Glomerular visceral epithelial cell (primary cell): Measurements from ENCODE around the gene LRP11.
"Not testable (repeated sequence)": the region's sequence is repeated elsewhere in the genome, so short reads cannot be mapped to it uniquely, and the experiment has no call there.

Source experiments
- DNase-seq: peaks from one replicate; pipeline ENCODE4 v3.0.0-alpha.2; 2016; ENCODE audit errors: extremely low spot score

LRP11 gene

GRCh38 chr6:149897855-149898744 lies 33.9 kb upstream of the LRP11 start, which contains the start of gene RAET1E:
Gene RAET1E (minus strand): TSS chr6:149898113. CDS start chr6:149890901, 7,212 bp downstream.
- DNase-seq = no peak

GRCh38 chr6:149897015-149897697 lies 33.0 kb upstream of the LRP11 start:
- DNase-seq = peak; percentile 68

- no peak for DNase-seq
Measured at GRCh38 chr6:149896491-149896890, 32.3 kb upstream of the LRP11 start.

GRCh38 chr6:149895833-149896271 lies 31.7 kb upstream of the LRP11 start:
- peak; percentile 71 for DNase-seq

GRCh38 chr6:149895048-149895590 lies 31.0 kb upstream of the LRP11 start:
- DNase-seq = no peak

DNA sequence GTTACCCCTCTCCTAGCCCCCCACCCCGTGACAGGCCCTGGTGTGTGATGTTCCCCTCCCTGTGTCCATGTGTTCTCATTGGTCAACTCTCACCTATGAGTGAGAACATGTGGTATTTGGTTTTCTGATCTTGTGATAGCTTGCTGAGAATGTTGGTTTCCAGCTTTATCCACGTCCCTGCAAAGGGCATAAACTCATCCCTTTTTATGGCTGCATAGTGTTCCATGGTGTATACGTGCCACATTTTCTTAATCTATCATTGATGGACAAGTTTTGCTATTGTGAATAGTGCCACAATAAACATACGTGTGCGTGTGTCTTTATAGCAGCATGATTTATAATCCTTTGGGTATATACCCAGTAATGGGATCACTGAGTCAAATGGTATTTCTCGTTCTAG lies 27.7 kb upstream of the LRP11 start:
- not testable (repeated sequence) for DNase-seq

DNA sequence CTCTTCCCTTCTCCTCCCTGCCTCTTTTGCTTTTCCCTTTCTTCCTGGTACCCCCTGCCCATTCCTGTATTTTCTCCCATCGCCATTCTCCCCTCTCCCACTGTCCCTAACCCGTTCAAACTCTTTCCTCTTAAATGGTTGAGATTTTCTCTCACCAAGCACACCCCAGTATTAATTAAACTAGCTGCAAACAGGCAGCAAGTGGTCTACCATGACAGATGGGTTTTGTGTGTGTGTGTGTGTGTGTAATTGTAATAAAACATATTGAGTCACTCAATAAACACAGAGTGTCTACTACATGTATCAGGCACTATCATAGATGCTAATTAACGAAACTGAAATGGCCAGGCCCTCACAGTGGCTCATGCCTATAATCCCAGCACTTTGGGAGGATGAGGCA lies 27.1 kb upstream of the LRP11 start:
- DNase-seq = no peak

GRCh38 chr6:149890629-149891045 lies 26.5 kb upstream of the LRP11 start:
- DNase-seq = no peak

- DNase-seq = no peak
Measured at GRCh38 chr6:149889326-149889725, 25.2 kb upstream of the LRP11 start.

DNA sequence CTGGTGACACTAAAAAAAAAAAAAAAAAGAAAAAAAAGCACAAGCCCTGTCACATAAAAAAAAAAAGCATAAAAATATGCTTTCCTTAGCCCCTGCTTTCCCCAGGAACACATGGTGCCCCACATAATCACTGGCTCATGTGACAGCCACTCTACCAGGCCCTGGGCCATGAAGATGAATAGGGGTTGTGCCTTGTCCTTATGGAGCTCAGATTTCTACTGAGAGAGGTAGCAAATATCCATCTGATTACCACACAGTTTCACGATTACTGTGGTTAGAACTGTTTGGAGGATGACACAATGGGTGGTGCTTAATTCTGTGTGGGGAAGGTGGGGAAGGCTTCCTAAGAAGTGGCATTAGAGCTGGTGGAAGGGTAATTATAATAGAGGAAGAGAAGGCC lies 24.5 kb upstream of the LRP11 start:
- DNase-seq = no peak

GRCh38 chr6:149888093-149888492 lies 23.9 kb upstream of the LRP11 start:
- no peak for DNase-seq

GRCh38 chr6:149887343-149887742 lies 23.2 kb upstream of the LRP11 start:
- no peak for DNase-seq

DNA sequence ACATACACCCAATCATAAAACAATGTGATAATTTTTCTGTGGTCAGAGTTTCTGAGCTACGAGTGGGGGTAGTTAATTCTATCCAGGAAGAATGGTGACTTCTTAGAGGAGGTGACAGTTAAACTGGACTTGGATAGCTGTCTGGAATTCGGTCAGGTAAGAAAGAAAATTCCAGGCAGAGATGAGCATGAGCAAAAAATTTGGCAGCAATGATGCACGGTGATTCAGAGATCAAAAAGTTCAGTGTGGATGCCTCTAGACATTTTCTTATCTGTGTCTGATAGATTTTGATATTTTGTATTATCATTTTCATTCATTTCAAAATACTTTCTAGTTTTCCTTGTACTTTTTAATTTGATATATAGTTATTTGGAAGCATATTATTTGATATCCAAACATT lies 21.7 kb upstream of the LRP11 start:
- DNase-seq = no peak

- no peak for DNase-seq
Measured at GRCh38 chr6:149884617-149885016, 20.5 kb upstream of the LRP11 start.

DNA sequence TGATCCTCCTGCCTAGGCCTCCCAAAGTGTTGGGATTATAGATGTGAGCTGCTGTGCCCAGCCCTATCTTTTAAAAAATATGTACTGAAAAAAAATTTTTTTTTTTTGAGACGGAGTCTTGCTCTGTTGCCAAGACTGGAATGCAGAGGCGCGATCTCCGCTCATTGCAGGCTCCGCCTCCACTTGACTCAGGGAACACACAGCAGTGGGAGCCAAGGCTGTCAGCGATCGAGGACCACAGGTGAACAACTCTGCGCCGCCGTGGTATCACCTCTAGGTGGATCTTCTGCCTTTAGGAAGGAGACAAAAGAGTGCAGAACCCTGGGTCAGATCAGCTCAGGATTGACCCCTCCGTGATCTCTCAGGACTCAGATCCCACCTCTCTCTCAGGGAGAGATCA lies 20.1 kb upstream of the LRP11 start:
- no peak for DNase-seq

DNA sequence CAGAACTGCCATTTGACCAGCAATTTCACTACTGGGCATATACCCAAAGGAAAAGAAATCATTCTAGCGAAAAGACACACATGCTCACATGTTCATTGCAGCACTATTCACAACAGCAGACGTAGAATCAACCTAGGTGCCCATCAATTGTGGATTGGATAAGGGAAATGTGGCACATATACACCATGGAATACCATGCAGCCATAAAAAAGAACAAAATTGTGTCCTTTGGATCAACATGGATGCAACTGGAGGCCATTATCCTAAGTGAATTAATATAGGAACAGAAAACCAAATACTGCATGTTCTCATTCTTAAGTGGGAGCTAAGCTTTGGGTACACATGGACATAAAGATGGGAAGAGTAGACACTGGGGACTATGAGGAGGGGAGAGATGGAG lies 17.7 kb upstream of the LRP11 start:
- DNase-seq = no peak

DNA sequence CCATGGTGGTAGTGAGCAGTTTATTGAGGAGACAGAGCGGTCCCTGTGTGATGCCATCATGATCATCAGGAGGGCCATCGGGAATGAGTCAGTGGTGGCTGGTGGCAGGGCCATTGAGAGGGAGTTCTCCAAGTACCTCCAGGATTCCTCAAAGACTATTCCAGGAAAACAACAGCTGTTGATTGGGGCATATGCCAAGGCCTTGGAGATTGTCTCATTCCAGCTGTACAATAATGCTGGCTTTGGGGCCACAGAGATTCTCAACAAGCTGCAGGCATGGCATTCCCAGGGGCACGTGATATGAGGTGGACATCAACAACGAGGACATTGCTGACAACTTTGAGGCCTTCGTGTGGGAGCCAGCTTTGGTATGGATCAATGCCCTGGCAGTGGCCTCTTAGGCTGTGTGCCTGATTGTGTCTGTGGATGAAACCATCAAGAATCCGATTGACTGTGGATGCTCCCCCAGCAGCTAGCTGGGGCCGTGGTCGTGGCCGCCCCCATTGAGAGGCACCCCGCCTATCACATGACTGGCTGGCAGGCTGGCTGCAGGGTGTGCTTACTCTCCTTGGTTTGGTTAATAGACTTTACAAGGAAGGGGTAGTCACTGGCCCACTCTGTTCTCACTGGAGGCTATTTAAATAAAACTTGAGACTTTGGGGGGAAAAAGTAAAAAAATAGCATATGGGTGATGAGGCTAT lies 17.1 kb upstream of the LRP11 start:
- DNase-seq = no peak

DNA sequence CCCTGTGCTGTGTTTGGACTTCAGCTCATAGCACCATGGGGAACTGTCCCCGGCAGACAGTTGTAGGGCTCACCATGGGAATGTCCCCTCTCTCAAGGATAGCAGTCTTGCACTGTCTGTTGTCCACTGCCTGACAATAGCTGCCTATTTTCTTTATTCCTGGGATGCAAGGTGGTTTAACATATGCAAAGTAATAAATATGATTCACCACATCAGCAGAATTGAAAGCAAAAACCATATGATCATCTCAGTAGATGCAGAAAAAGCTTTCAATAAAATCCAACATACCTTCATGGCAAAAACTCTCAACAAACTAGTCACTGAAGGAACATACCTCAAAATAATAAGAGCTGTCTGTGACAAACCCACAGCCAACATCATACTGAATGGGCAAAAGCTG lies 13.5 kb upstream of the LRP11 start:
- DNase-seq = no peak

- no peak for DNase-seq
Measured at GRCh38 chr6:149876241-149876933, 12.2 kb upstream of the LRP11 start.

DNA sequence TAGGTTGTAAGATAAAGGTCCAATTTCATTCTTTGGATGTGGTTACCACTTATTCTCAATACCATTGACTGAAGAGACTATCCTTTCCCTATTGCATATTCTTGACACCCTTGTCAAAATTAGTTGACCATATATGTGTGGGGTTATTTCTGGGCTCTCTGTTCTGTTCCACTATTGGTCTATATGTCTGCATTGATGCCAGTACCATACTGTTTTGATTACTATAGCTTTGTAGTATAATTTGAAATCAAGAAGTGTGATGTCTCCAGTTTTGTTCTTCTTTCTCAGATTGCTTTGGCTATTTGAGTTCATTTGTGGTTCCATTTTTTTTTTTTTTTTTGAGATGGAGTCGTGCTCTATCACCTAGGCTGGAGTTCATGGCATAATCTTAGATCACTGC lies 8.1 kb upstream of the LRP11 start:
- DNase-seq = no peak

DNA sequence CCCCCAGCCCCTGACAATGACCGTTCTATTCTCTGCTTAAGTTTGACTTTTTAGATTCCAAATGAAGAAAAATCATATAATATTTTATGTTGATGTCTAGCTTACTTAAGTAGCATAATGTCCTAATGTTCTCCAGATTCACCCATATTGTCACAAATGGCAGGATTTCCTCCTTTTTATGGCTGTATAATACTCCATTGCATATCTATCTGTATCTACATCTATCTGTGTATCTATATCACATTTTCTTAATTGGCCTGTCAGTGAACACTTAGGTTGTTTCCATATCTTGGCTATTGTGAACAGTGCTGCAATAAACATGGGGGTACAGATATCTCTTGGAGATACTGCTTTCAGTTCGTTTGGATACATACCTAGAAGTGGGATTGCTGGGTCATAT lies 7.0 kb upstream of the LRP11 start:
- DNase-seq = no peak
